ENCODE results near the gene GCNT2.

Gene GCNT2

DNA sequence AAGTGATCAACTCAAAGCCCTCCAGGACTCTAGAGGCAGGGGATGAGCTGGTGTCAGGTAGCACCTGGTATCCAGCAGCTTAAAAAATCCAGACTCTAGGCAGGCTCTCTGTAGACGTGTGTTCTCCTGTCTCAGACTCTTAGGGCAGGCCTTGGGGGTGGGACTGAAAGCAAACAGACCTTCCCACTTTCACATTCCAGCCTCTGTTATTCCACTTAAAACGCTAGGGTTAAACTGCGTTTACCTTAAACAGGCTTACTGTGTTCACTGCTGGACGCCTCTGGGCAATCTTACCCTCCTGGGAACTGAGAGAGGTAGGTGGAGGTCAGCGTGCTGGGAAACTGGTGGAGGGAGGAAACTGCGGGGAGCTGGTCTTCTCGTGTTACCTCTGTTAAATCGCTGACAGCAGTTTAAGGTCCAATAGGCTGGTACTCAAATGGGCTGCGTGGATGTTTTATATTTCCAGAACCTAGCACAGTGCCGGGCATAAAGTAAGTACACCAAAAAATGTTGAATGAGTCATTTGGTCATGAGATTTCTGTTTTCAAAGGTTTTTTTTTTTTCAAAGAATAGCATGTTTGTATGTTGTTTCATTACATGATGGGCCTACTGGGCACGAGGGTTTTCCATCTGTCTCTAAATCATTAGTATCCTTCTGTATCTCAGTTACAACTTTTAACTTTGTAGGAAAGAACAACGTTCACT lies at the start of gene GCNT2:
TSS of gene GCNT2 (plus strand) at position 248 of the 705 bp plus-strand sequence. CDS start 7,561 bp downstream, outside the sequence.
- Histone ChIP-seq H3K79me2 (no peaks in the 10 kb centered on the region), H3K4me3 (ENCODE audit: low read depth, low read length) (peak within 1 kb of the TSS; percentile 33), H3K27me3 (ENCODE audit: control insufficient read depth, insufficient read depth, low read length) (no peaks in the 10 kb centered on the region), H3K9ac (no peak within 1 kb of the TSS), H3K27ac (no peak within 1 kb of the TSS), H2AFZ (peak within 1 kb of the TSS; percentile 64), H3K4me1 (no peaks in the 10 kb centered on the region), H3K36me3 (ENCODE audit: control insufficient read depth, insufficient read depth, low read length) (no peaks in the 10 kb centered on the region), H3K9me3 (ENCODE audit: control insufficient read depth, low read length) (no peaks in the 10 kb centered on the region), H3K4me2 (ENCODE audit: low read length) (peak within 1 kb of the TSS; percentile 60)
- TF ChIP-seq, protein P1, sequence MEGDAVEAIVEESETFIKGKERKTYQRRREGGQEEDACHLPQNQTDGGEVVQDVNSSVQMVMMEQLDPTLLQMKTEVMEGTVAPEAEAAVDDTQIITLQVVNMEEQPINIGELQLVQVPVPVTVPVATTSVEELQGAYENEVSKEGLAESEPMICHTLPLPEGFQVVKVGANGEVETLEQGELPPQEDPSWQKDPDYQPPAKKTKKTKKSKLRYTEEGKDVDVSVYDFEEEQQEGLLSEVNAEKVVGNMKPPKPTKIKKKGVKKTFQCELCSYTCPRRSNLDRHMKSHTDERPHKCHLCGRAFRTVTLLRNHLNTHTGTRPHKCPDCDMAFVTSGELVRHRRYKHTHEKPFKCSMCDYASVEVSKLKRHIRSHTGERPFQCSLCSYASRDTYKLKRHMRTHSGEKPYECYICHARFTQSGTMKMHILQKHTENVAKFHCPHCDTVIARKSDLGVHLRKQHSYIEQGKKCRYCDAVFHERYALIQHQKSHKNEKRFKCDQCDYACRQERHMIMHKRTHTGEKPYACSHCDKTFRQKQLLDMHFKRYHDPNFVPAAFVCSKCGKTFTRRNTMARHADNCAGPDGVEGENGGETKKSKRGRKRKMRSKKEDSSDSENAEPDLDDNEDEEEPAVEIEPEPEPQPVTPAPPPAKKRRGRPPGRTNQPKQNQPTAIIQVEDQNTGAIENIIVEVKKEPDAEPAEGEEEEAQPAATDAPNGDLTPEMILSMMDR (IDR thresholded peaks at IDR 0.05) = no peak

DNA sequence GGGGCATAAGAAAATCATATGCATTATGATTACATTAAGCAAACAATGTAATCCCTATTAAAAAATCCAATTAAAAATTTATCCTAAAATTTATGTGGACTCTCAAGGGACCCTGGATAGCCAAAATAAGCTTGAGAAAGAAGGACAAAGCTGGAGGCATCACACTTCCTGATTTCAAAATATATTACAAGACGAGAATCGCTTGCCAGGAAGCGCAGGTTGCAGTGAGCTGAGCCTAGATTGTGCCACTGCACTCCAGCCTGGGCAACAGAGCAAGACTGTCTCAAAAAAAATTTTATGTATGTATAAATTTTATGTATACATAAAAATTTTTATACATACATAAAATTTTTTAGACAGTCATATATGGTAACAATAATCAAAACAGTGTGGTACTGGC lies 48.5 kb upstream of the GCNT2 start:
- Histone ChIP-seq H3K79me2 (no peaks in the 10 kb centered on the region), H3K27ac (no peak overlapping the region), H3K36me3 (ENCODE audit: control insufficient read depth, insufficient read depth, low read length) (no peaks in the 10 kb centered on the region), H3K27me3 (ENCODE audit: control insufficient read depth, insufficient read depth, low read length) (no peaks in the 10 kb centered on the region), H3K4me3 (ENCODE audit: low read depth, low read length) (no peak overlapping the region), H3K9me3 (ENCODE audit: control insufficient read depth, low read length) (no peaks in the 10 kb centered on the region), H3K4me1 (no peaks in the 10 kb centered on the region), H3K9ac (no peak overlapping the region), H2AFZ (no peak overlapping the region), H3K4me2 (ENCODE audit: low read length) (no peak overlapping the region)
- TF ChIP-seq, protein P1 (IDR thresholded peaks at IDR 0.05) = no peak

DNA sequence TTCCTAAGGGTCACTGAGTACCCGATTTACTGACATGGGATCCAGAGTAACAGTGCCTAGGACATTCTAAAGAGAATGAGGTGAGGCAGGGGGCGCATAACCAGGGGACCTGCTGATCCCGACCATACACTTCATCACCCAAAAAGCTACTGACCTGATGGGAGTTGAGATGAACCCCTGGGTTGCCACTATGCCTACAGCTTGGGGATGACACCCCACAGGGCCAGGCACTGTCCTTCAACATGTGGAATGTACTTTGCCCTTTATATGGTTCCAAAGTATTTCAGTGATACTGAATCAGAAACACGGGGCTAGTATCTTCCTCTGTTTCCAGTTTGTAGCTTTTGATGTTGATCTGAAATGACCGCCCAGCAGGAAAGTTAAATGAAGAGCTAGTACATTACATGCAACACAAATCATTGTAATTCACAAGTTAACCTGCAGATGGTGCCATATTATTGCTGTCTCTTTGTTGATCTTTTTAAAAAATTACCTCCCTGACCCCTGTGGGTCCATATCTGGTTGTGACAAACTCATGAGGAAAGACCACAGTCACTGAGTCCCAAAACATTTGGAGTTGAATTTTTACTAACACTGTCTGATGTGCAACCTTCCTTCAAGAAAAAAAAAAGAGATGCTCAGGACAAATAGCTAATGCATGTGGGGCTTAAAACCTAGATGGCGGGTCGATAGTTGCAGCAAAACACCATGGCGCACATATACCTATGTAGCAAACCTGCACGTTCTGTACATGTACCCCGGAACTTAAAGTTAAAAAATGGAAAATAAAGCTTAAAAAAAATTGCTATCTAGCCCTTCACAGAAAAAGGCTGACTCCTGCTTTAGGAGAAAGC lies 42.7 kb upstream of the GCNT2 start:
- Histone ChIP-seq H3K27ac (no peak overlapping the region), H3K36me3 (ENCODE audit: control insufficient read depth, insufficient read depth, low read length) (no peaks in the 10 kb centered on the region), H3K27me3 (ENCODE audit: control insufficient read depth, insufficient read depth, low read length) (no peaks in the 10 kb centered on the region), H3K4me1 (no peaks in the 10 kb centered on the region), H3K79me2 (no peaks in the 10 kb centered on the region), H3K9ac (no peak overlapping the region), H3K4me2 (ENCODE audit: low read length) (no peak overlapping the region), H3K4me3 (ENCODE audit: low read depth, low read length) (no peak overlapping the region), H3K9me3 (ENCODE audit: control insufficient read depth, low read length) (no peaks in the 10 kb centered on the region), H2AFZ (no peak overlapping the region)
- TF ChIP-seq, protein P1 (IDR thresholded peaks at IDR 0.05) = peak; percentile 33

DNA sequence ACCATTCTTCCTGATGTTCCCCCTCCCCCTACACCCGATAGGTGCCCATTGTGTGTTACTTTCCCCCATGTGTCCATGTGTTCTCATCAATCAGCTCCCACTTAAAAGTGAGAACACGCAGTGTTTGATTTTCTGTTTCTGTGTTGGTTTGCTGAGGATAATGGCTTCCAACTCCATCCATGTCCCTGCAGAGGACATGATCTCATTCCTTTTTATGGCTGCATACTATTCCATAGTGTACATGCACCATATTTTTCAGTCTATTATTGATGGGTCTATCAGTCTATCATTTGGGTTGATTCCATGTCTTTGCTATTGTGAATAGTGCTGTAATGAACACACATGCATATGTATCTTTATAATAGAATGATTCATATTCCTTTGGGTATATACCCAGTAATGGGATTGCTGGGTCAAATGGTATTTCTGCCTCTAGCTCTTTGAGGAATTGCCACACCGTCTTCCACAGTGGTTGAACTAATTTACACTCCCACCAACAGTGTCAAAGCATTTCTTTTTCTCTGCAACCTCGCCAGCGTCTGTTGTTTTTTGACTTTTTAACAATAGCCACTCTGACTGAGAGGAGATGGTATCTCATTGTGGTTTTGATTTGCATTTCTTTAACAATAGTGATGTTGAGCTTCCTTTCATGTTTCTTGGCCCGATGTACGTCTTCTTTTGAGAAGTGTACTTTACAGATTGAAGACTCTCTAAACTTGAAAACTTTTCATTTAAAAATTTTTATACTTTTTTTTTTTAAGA lies 41.0 kb upstream of the GCNT2 start:
- H3K9ac ChIP-seq = no peak overlapping the region
- H3K27ac ChIP-seq = no peak overlapping the region
- no peak overlapping the region for H3K4me3 ChIP-seq (ENCODE audit: low read depth, low read length)
- H3K79me2 ChIP-seq = no peaks in the 10 kb centered on the region
- H3K9me3 ChIP-seq (ENCODE audit: control insufficient read depth, low read length) = no peaks in the 10 kb centered on the region
- TF ChIP-seq, protein P1 (IDR thresholded peaks at IDR 0.05) = no peak
- no peak overlapping the region for H2AFZ ChIP-seq
- no peaks in the 10 kb centered on the region for H3K4me1 ChIP-seq
- no peaks in the 10 kb centered on the region for H3K36me3 ChIP-seq (ENCODE audit: control insufficient read depth, insufficient read depth, low read length)
- H3K27me3 ChIP-seq (ENCODE audit: control insufficient read depth, insufficient read depth, low read length) = no peaks in the 10 kb centered on the region
- no peak overlapping the region for H3K4me2 ChIP-seq (ENCODE audit: low read length)

All from parathyroid adenoma (tissue), 2 donors.